Right renal pelvis (tissue), 4 donors: ENCODE data around the gene CADM4. TPM values are rescaled to one million over a fixed set of nuclear protein-coding genes. Genes with fewer than 3 reads are reported as not detected.

Source experiments
- DNase-seq, 4 donors: peaks; one replicate each; pipeline ENCODE4 v3.0.0-alpha.2; 2013; ENCODE audit warnings: low read depth in 4 of 4, low spot score in 3 of 4, missing footprints in 1 of 4
- polyA plus RNA-seq, 4 donors: library from polyadenylated mRNA; unstranded; fragments of 120-200 nt; gene quantifications; one replicate each; pipeline ENCODE4 v1.2.1, GENCODE V29; 2013; ENCODE audit not compliant: insufficient read length in 4 of 4

The CADM4 gene
- polyA plus RNA-seq, 4 donors = 44.9 to 65.8 (median 49.0) TPM

DNA sequence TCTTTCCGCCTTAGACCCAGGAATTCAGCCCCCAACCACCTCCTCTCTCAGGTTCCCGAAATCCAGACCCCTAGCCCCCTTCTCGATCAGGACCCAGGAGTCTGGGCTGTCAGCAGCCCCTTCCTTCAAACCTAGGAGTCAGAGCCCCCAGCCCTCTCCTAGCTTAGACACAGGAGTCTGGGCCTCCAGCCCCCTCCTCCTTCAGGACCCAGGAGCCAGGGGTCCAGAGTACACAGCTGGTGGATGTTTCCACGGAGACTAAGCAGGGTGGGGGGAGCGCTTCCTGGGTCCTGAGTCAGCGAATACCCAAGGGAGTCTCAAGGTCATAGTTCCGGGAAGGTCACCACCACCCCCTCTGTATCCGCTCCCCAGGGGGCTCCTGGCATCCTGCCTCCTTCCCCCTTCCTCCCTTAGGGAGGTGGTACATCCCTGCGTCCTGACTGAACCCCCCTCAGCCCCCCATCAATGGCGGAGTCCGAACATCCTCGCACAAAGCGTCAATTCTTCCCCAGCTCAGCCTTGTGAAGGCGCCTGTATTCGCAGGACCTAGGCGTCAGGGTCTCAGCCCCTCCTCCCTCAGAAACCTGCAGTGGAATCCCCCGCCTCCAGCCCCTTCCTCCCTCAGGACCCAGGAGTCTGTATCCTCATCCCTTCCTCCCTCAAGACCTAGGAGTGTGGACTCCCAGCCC lies 4.6 kb downstream of the CADM4 start:
- no peak for DNase-seq

GRCh38 chr19:43634506-43634871 lies 5.2 kb downstream of the CADM4 start:
- no peak for DNase-seq

GRCh38 chr19:43634068-43634467 lies 5.6 kb downstream of the CADM4 start:
- DNase-seq = no peak

GRCh38 chr19:43633520-43633919 lies 6.1 kb downstream of the CADM4 start:
- no peak for DNase-seq

DNA sequence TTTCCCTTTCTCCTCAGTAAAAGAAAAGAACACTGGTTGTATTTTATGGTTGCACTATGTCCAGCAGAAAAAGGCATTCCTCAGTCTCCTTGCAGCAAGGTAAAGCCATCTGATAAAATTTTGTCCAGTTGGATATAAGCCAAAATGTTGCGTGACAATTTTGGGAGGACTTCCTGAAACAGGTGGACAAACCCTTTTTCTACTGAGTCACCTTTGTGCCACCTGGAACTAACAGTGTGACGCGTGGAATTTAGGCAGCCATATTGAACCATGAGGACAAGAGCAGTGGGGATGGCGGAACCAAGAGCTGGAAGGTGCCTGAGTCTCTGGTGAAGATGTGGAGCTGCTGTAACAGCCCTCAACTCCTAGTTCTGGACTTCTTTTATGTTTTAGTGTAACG lies 8.2 kb downstream of the CADM4 start:
- no peak for DNase-seq

GRCh38 chr19:43628646-43629326 lies 10.9 kb downstream of the CADM4 start:
- no peak for DNase-seq

DNA sequence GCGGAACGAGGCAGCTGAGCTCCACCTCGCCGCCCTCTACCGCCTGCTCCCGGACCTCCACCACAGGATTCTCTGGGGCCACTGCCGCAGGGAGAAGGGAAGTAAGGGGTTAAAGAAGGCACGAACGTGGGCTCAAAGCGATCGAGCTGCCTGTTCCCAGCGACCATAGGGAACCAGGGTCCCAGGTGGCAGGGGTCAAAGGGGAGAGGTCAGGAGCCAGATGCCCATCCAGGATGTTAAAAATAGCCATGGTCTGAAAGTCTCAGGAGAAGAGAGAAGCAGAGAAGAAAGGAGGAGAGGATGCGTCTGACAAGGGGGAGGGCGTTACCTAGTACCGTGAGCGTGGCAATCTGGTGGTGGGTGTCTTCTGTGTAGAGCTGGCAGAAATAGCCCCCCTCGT lies 12.8 kb downstream of the CADM4 start:
- no peak for DNase-seq

DNA sequence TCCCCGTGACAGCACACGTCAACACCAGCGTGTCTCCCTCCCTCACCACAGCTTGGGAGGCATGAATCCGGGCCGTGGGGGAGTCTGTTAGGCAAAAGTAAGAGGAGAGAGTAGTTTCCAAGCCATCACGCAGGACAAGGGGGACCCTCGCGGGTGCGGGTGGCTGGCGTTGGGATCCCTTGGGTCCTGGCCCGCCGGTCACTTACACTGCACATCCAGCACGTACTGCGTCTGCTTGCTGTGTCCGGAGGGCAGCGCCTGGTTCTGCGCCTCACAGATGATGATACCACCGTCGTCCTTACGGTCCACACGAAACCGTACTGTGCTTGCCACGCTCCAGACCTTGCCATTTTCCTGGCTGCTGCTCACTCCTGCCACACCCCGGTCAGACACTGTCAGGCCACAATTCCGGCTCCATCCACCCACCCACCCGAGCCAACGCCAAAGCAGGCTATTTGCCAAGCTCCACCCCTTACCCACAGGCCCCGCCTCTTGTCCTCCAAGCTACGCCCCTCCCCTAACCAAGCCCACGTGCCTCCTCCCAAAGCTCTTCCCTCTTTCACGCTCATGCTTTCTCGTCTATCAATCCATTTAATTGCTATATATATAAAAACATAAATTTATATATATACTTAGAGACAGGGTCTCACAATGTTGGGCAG lies 13.6 kb downstream of the CADM4 start:
- no peak for DNase-seq

DNA sequence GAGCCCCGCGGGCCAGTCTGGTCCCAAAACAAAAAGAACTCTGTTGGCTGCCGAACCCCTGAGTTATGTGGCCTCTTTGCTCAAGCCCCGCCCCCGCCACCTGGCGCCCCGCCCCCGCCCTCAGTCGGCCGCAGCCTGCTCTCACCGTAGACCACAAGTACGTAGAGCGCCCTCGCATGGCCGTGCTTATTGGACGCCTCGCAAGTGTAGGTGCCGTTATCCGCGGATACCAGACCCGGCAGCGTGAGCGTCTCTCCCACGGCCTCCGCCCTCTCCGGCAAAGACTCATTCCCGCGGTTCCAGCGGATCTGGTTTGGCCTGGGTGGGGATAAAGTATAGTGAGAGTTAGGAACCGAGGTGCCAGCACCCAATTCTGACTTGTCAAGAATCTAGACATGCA lies 14.7 kb downstream of the CADM4 start:
- no peak for DNase-seq

DNA sequence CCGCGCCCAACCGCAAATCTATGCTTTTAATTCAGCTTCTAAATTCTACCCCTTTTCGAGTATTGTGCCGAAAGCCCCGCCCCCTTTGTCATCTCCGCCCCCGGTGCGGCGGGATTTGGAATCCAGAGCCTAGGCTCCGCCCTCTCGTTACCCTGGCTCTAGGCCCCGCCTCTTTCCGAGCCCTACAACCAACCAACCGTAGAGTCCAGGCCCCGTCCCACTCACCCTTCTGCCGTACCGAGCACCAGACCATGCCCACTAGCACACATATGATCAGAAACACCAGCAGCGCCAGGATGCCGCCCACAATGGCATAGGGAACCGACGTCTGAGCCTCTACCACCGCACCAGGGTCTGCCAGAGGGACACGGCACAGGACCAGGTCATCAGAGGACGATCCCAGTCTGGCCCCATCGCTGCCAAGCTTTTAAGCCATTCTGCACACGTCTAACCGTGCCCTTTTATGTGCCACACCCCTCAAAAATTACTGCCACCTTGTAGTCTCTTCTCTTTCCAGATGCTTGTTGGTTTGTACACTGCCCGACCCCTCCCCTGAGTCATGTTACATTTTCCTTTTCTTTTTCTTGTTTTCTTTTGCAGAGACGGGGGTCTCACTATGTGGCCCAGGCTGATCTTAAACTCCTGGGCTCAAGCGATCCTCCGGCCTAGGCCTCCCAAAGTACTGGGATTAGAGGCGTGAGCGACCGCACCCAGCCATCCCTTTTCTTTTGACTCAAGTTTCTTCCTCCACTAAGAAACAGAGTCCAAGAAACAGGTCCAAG lies 15.6 kb downstream of the CADM4 start:
- DNase-seq = no peak

- no peak for DNase-seq
Observed at GRCh38 chr19:43622956-43623355, 16.7 kb downstream of the CADM4 start.

GRCh38 chr19:43622070-43622469 lies 17.6 kb downstream of the CADM4 start:
- DNase-seq = no peak

GRCh38 chr19:43620061-43621001 lies 19.3 kb downstream of the CADM4 start:
- DNase-seq = no peak

DNA sequence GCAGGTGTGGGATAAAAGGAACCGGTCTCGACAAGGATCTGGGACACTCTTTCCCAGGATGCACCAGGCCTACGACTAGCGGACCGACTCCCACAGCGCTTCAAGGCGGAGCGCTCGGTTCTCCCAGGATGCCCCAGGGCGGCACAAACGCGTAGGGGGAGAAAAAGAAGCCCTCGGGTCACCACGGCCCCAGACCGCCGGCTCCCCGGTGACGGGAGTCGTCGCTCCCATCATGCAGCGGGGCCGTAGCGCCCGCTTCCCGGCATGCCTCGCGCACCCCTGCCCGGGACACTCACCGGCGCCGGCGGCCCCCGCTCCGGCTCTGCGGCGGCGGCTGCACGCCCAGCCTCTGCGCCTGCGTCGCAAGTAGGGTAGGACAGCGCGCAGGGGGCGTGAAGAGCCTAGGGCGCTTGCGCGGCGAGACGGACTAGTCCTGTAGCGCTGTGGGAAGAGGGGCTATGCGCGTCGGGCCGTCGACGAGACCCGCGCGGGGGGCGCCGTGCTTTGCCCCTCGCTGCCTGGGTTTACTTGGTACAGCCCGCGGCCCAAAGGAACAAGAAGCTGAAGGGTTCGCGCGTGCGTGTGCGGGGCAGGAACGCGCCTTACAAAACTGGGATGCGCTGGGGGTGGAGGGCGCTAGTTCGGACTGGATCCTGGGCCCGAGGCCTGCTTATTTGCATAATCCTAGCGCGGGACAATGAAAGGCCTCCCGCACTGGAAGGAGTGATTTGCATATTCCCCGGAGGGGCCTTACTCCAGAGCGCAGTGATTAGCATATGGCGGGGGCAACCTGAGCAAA lies 20.2 kb downstream of the CADM4 start, which contains the start of gene ZNF428:
Gene ZNF428 (minus strand): TSS at position 368 of the 799 bp plus-strand sequence. CDS start 5,325 bp downstream, outside the sequence.
- peak; percentile 78 to 83 (median 81) for DNase-seq

- DNase-seq = no peak
Observed at GRCh38 chr19:43618921-43619261, 20.8 kb downstream of the CADM4 start.

DNA sequence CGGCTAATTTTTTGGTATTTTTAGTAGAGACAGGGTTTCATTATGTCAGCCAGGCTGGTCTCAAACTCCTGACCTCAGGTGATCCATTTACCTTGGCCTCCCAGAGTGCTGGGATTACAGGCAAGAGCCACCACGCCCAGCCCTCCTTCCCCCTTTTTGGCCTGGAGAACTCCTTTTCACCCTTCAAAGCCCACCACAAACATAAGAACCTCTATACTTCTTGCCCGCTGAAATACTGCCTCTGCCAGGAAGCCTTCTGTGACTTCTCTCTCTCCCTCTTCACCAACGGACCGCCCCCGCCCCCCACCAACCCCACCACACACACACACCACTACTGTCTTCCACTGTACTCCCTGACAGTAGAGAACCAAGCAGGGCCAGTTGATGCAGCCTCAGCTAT lies 22.7 kb downstream of the CADM4 start:
- no peak for DNase-seq

DNA sequence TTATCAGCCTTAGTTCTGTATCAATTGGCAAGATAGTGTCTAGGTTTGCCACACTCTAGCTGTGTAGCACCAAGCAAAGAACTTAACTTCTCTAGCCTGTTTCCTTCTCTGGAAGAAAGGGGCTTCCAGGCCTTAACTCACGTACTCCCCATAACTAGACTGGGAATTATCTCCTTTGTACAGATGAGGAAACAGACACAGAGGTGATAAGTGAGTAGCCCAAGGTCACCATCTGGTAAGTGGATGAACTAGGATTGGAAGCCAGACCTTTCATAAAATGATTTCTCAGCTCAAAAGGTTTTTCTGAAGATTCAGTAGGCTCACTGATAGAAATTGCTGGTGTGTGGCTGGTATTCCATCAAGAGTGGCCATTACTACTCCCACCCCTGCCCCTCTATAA lies 23.3 kb downstream of the CADM4 start:
- no peak for DNase-seq

DNA sequence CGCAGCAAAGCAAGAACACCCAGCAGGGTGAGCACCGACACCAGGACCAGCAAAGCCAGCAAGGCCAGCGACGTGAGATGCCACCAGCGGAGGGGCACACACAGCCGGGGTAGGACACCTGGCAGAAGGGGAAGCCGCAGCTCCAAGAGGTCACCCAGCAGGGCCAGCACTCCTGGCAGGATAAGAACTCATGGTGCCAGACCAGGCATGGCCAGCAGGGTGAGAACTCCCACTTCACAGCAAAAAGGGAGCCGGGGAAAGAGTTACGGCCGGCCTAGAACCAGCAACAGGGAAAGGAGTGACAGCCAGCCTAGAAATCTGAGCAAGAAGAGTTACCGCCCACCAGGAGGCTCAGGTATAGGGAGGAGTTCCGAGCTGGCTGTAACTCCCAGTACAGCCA lies 27.3 kb downstream of the CADM4 start:
- no peak for DNase-seq

GRCh38 chr19:43611788-43612187 lies 27.9 kb downstream of the CADM4 start, which contains the start of gene SRRM5:
Gene SRRM5 (plus strand): TSS chr19:43612088. CDS start chr19:43612122, 34 bp downstream.
- DNase-seq = no peak
